HFFc6 (cell line): ENCODE results near the gene RNF181. TPM values are rescaled to one million over a fixed set of nuclear protein-coding genes. Genes with fewer than 3 reads are reported as not detected.
"Not testable (repeated sequence)": the region's sequence is repeated elsewhere in the genome, so short reads cannot be mapped to it uniquely, and the experiment has no call there.

ENCODE experiments used
- DNase-seq: peaks from one replicate; pipeline ENCODE4 v3.0.0-alpha.2; 2018
- H3K27ac Mint-ChIP-seq: 2 replicates; pipeline ENCODE4 v1.8.0; 2020; ENCODE audit warnings: mild to moderate bottlenecking, mixed read lengths
- H3K27me3 Mint-ChIP-seq: 2 replicates; pipeline ENCODE4 v1.8.0; 2021; ENCODE audit warnings: mild to moderate bottlenecking, moderate library complexity, mixed read lengths; ENCODE audit not compliant: insufficient read depth
- H3K36me3 Mint-ChIP-seq: 2 replicates; pipeline ENCODE4 v1.8.0; 2021; ENCODE audit warnings: low read depth, mixed read lengths
- H3K4me1 Mint-ChIP-seq: 2 replicates; pipeline ENCODE4 v1.8.0; 2020; ENCODE audit warnings: low read depth, mixed read lengths
- H3K4me3 Mint-ChIP-seq: 2 replicates; pipeline ENCODE4 v1.8.0; 2020; ENCODE audit warnings: mild to moderate bottlenecking, moderate library complexity, mixed read lengths
- H3K9me3 Mint-ChIP-seq: 2 replicates; pipeline ENCODE4 v1.8.0; 2020; ENCODE audit warnings: mild to moderate bottlenecking, mixed read lengths
- total RNA-seq, 6 experiments: library from RNA; stranded (reverse); fragmentation: NEBNext Ultra II Directional; extraction: Animal tissue kit (Norgen Biotek cat#: 25700); gene quantifications; 2 replicates in 1 of 6; 3 replicates in 5 of 6; pipeline ENCODE4 v1.2.3, GENCODE V29; 2021
- TF ChIP-seq, protein P1 (sequence below): fragments of 200-600 bp; sonication (generic); IDR thresholded peaks from 2 replicates; pipeline ENCODE4 v1.5.0; 2021; ENCODE audit warnings: antibody characterized with exemption, mild to moderate bottlenecking

The RNF181 gene
- total RNA-seq, 6 experiments from 2014 or later = 121 to 160 (median 146) TPM

DNA sequence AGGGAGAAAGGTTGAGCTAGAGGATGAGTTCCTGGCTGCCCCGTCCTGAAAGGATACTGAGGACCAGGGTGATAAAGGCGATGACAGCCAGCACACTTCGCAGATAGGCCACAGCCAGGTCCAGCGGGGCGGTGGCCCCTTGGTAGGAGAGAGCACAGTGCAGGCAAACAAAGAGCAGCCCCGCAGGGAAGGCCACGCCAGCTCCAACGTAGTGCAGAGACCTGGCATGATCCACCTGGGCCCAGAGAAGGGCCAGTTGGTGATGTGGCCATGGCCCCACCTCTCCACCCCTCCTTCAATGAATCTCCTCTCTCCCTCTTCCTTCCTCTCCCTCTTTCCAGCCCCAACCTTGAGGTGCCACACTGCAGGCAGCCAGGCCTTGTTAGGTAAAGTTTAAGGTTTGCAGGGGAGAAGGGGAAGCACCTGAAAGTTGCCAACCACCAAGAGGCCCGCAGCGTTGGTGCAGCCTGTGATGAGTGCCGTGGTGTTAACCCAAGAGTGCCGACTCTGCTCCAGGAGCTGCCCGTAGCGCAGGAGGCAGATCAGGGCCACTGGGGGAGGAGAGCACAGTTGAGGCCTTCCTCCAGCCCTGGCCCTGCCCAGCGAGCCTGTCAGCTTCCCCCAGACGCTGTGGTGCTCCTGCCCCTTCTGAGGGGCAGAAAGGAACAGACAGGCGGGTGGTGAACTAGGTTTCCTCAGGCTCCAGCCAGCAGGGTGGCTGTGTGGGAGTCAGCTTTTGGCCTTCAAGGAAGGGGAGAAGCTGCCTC is 4.1 kb downstream of the RNF181 start:
- Mint-ChIP-seq H3K36me3 (no peaks in the 10 kb centered on the region), H3K27me3 (peaks cover 4% of the 10 kb centered on the region), H3K9me3 (no peaks in the 10 kb centered on the region), H3K27ac (no peak overlapping the region), H3K4me1 (peaks cover 40% of the 10 kb centered on the region), H3K4me3 (no peak overlapping the region)
- TF ChIP-seq, protein P1, sequence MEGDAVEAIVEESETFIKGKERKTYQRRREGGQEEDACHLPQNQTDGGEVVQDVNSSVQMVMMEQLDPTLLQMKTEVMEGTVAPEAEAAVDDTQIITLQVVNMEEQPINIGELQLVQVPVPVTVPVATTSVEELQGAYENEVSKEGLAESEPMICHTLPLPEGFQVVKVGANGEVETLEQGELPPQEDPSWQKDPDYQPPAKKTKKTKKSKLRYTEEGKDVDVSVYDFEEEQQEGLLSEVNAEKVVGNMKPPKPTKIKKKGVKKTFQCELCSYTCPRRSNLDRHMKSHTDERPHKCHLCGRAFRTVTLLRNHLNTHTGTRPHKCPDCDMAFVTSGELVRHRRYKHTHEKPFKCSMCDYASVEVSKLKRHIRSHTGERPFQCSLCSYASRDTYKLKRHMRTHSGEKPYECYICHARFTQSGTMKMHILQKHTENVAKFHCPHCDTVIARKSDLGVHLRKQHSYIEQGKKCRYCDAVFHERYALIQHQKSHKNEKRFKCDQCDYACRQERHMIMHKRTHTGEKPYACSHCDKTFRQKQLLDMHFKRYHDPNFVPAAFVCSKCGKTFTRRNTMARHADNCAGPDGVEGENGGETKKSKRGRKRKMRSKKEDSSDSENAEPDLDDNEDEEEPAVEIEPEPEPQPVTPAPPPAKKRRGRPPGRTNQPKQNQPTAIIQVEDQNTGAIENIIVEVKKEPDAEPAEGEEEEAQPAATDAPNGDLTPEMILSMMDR = no peak
- no peak for DNase-seq

DNA sequence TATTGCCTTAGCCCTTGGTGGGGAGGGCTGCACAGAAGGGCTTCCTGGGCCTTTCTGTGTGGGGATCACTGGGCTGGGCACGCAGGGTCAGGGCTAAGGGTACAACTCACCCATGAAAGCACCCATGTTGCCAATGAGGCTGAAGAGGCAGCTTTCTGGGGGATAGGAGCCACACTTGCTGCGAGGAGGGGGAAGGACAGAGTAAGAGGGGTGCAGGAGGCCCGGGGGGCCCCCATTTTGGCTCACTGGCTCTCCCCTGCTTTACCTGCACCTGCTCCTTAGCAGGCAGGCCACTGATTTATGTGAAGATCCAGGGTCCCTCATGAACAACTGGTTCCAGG is 4.7 kb downstream of the RNF181 start:
- Mint-ChIP-seq H3K4me3 (no peak overlapping the region), H3K9me3 (no peaks in the 10 kb centered on the region), H3K4me1 (peaks cover 40% of the 10 kb centered on the region), H3K36me3 (no peaks in the 10 kb centered on the region), H3K27ac (no peak overlapping the region), H3K27me3 (peaks cover 4% of the 10 kb centered on the region)
- DNase-seq = no peak
- TF ChIP-seq, protein P1 = no peak

DNA sequence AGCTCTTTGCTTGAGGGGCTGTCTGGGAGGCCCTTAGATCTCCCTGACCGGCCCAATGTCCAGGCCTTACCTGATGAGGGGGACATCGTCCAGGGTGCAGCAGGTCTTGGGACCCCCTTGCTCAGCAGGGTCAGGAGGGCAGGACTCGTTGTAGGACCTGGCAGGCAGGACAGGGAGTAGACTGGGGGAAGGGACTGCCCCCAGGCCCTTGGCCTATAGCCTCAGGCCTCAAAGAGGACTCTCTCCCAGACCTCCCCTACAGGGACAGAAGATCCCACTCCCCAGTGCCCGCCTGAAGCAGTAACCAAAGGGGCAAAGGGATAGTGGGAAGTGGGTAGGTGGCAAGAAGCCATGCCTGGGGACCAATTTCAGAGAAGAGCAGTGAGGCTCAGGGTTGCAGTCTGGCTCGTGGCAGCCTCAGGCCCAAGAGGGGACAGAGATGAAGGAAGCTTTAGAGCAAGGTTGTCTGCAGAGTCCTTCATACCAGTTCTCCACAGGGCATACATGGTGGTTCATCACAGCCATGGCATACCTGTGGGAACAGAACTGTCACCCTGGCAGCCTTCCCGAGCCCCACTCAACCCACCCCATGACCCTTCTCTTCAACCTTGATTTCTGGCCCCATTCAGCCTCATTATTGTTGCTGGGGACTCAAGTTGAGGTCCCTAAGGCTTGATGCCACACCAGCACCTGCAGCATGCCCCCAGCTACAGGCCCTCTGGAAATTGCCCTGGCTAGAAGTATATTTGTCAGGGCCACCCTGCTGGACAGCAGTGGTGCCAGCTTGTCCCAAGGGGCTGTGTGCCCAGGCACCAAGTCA is 5.6 kb downstream of the RNF181 start:
- H3K4me3 Mint-ChIP-seq = peak overlapping the region; percentile 89
- no peak for DNase-seq
- TF ChIP-seq, protein P1 = no peak
- H3K9me3 Mint-ChIP-seq = no peaks in the 10 kb centered on the region
- peaks cover 49% of the 10 kb centered on the region for H3K4me1 Mint-ChIP-seq
- H3K27ac Mint-ChIP-seq = no peak overlapping the region
- H3K36me3 Mint-ChIP-seq = no peaks in the 10 kb centered on the region
- H3K27me3 Mint-ChIP-seq = peaks cover 4% of the 10 kb centered on the region

DNA sequence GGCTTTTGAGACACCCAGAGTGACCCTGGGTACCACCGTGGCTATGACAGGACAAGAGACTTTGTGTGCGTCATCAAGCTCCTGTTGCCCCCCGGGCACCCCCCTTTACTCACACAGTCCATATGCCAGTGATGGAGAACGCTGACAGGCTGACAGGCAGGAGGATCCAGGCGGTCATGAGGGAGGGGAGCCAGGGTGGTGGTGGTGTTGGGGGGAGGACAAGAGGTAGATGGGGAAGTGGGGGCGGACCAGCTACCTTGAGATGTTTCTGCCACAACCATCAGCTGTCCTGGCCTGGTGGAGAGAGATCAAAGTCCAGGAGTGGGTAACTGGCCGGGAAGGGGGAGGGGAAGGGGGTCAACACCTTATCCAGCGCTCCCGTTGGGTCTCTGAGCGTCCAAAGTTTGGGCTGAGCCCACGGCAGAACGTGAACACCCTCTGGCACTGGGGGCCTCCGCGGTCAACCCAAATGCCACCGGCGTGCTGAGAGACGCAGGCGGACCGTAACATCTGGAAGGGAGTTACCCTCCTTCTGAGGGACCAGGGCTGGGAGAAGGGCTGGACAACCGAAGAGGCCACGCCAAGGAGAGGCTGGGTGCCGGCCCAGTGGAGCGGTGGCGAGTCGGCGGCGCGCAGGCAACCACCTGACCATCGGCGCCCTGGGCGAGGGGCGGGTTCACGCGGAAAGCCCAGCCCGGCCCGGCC is 6.4 kb downstream of the RNF181 start:
- peaks cover 3% of the 10 kb centered on the region for H3K27me3 Mint-ChIP-seq
- no peaks in the 10 kb centered on the region for H3K9me3 Mint-ChIP-seq
- peaks cover 50% of the 10 kb centered on the region for H3K4me1 Mint-ChIP-seq
- H3K4me3 Mint-ChIP-seq = peak overlapping the region; percentile 89
- 0 out of 2 replicates have a peak overlapping the region, but pooled peaks have one; percentile 21 for H3K27ac Mint-ChIP-seq
- DNase-seq = peak; percentile 43
- 0 out of 2 replicates have a peak, but pooled peaks cover 2% of the 10 kb centered on the region for H3K36me3 Mint-ChIP-seq
- TF ChIP-seq, protein P1 = no peak

DNA sequence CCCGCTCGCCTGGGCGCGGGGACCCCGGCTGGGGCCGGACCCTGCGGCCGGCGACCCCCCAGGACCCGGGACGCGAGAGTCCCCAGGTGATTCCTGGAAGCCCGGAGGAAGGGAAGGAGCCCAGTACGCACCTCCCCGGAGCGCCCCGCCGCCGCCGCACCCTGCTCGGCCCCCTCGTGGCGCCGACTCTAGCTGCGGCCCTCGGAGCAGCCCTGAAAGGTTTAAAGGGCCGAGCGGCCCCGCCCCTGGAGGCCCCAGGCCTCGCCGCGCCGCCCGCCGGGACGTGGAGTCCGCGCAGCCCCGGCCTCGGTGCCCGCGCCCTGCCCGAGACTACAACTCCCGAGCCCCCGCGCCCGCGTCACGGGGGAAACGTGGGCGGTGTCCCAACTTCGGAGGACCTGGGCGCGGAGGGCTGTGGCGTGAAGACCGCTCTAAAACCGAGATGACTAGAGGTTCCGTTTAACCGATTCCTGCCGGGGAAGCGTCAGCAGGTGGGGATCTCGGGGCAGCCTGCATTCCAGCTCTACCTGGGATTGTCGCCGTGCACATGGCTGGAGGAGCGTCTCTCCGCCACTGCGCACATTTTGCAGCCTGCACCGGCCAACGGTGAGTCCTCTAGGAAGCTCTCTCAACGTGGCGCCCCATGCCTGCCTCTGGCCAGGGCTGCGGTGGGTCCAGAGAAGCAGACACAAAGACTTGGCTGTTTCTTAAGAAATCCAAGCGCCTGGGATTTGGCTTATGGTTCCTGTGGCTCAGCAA is 7.1 kb downstream of the RNF181 start, which contains the start of gene TMEM150A:
Gene TMEM150A, minus strand, starts transcription at position 223 of the 759 bp plus-strand sequence. CDS start 750 bp downstream, outside the sequence.
- 0 out of 2 replicates have a peak, but pooled peaks cover 3% of the 10 kb centered on the region for H3K36me3 Mint-ChIP-seq
- H3K4me3 Mint-ChIP-seq = peak within 1 kb of the TSS; percentile 94
- peaks cover 50% of the 10 kb centered on the region for H3K4me1 Mint-ChIP-seq
- H3K27ac Mint-ChIP-seq = peak within 1 kb of the TSS; percentile 73
- TF ChIP-seq, protein P1 = peak; percentile 70
- DNase-seq = peak; percentile 75
- H3K9me3 Mint-ChIP-seq = no peaks in the 10 kb centered on the region
- H3K27me3 Mint-ChIP-seq = peaks cover 2% of the 10 kb centered on the region

DNA sequence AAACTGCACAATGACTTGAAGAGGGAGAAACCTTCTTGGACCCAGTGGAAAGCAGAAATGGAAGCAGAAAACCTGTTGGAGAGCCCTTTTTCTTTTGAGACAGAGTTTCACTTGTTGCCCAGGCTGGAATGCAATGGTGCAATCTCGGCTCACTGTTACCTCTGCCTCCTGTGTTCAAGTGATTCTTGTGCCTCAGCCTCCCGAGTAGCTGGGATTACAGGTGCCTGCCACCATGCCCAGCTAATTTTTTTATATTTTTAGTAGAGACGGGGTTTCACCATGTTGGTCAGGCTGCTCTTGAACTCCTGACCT is 8.5 kb downstream of the RNF181 start:
- peak overlapping the region; percentile 19; the same call in 1 of the 2 replicates for H3K27ac Mint-ChIP-seq
- not testable (repeated sequence) for DNase-seq, H3K9me3 Mint-ChIP-seq, H3K27me3 Mint-ChIP-seq
- H3K36me3 Mint-ChIP-seq = peaks cover 10% of the 10 kb centered on the region
- H3K4me3 Mint-ChIP-seq = peak overlapping the region; percentile 94; the same call in 1 of the 2 replicates
- peaks cover 59% of the 10 kb centered on the region for H3K4me1 Mint-ChIP-seq
